Calu3 (cell line): ENCODE results near the gene HNRNPUL1. TPM values are rescaled to one million over a fixed set of nuclear protein-coding genes. Genes with fewer than 3 reads are reported as not detected.
A peak's percentile ranks its signal among the peaks of the same experiment; 100 is the strongest.

Experiments used
- BruUV-seq: library from RNA; stranded (reverse); fragments of 400-500 nt; replicated peaks from 2 replicates; lab custom pipeline; 2021; lab: Mats Ljungman, UMichigan
- CTCF ChIA-PET: fragments of 300-600 bp; sonication (Branson Sonifier 250); formaldehyde crosslinking; loops from one replicate; lab custom pipeline; 2022; ENCODE audit warnings: antibody characterized with exemption; lab: Charles Lee
- DNase-seq: peaks from one replicate; pipeline ENCODE4 v3.0.0; 2022
- H3K27ac Mint-ChIP-seq: one replicate; pipeline ENCODE4 v1.8.0; 2022; ENCODE audit warnings: mixed read lengths; ENCODE audit not compliant: unreplicated experiment
- H3K27me3 Mint-ChIP-seq: one replicate; pipeline ENCODE4 v1.8.0; 2022; ENCODE audit warnings: mixed read lengths; ENCODE audit not compliant: unreplicated experiment
- H3K36me3 Mint-ChIP-seq: one replicate; pipeline ENCODE4 v1.8.0; 2022; ENCODE audit warnings: mild to moderate bottlenecking, moderate library complexity, mixed read lengths; ENCODE audit not compliant: insufficient read depth, unreplicated experiment
- H3K4me1 Mint-ChIP-seq: one replicate; pipeline ENCODE4 v1.8.0; 2022; ENCODE audit warnings: mild to moderate bottlenecking, low read depth, mixed read lengths; ENCODE audit not compliant: unreplicated experiment
- H3K4me3 Mint-ChIP-seq: one replicate; pipeline ENCODE4 v1.8.0; 2022; ENCODE audit warnings: mild to moderate bottlenecking, low read depth, moderate library complexity, mixed read lengths; ENCODE audit not compliant: unreplicated experiment
- H3K9me3 Mint-ChIP-seq: one replicate; pipeline ENCODE4 v1.8.0; 2022; ENCODE audit warnings: low read depth, mixed read lengths; ENCODE audit not compliant: unreplicated experiment
- intact Hi-C: fragments of 100-400 bp; cut with micrococcal nuclease; formaldehyde crosslinking; loops from one replicate; pipeline ENCODE4 v1.10.0; 2022; ENCODE audit not compliant: unreplicated experiment
- total RNA-seq: library from RNA; stranded (reverse); gene quantifications from 2 replicates; pipeline ENCODE4 v1.2.3, GENCODE V29; 2022
- TF ChIP-seq, protein P1 (sequence below): fragments of 200-600 bp; IDR thresholded peaks from one replicate; pipeline ENCODE4 v1.8.0; 2022; ENCODE audit warnings: antibody characterized with exemption; ENCODE audit not compliant: unreplicated experiment

Gene HNRNPUL1
- total RNA-seq, 1 experiment from 2014 or later = 370 TPM

DNA sequence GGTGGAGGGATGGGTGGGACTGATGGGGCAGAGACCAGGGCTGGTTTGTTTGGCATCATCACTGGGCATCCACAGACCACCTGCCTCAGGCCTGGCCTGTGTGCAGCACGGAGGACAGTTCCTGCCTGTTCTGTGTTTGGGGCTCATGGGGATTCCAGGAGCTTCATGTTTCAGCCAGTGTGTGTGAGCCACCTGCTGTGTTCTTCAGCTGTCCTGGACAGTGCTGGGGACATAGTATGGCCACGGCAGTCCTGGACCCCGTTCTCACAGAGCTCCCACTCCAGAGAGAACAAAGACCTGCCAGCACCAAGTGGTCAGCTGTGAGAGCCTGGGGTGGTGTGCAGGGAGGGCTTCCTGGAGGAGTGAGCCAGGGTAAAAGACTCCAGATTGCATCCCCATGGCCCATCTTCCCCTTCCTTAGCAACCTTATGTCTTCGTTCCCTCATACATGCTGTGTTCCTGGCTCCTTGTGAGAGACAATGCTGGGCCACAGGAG lies 43.8 kb downstream of the HNRNPUL1 start:
- TF ChIP-seq, protein P1, sequence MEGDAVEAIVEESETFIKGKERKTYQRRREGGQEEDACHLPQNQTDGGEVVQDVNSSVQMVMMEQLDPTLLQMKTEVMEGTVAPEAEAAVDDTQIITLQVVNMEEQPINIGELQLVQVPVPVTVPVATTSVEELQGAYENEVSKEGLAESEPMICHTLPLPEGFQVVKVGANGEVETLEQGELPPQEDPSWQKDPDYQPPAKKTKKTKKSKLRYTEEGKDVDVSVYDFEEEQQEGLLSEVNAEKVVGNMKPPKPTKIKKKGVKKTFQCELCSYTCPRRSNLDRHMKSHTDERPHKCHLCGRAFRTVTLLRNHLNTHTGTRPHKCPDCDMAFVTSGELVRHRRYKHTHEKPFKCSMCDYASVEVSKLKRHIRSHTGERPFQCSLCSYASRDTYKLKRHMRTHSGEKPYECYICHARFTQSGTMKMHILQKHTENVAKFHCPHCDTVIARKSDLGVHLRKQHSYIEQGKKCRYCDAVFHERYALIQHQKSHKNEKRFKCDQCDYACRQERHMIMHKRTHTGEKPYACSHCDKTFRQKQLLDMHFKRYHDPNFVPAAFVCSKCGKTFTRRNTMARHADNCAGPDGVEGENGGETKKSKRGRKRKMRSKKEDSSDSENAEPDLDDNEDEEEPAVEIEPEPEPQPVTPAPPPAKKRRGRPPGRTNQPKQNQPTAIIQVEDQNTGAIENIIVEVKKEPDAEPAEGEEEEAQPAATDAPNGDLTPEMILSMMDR = no peak
- CTCF ChIA-PET = interaction anchor here (0.6 to 1.9 kb wide), 7 partner anchors 10 to 1827 kb away, joined by 3 to 15 read pairs (median 6); partner anchors contain the start of genes HNRNPUL1 and TIMM50
- intact Hi-C loops = no loop called here
- Mint-ChIP-seq H3K27me3 (no peaks in the 10 kb centered on the region), H3K27ac (peak overlapping the region; percentile 94), H3K4me1 (peaks cover 28% of the 10 kb centered on the region), H3K9me3 (no peaks in the 10 kb centered on the region), H3K4me3 (no peak overlapping the region), H3K36me3 (peaks cover 87% of the 10 kb centered on the region)
- BruUV-seq = no TSS peak
- DNase-seq = no peak

GRCh38 chr19:41308450-41309179 lies 44.4 kb downstream of the HNRNPUL1 start:
- Mint-ChIP-seq H3K4me1 (peaks cover 28% of the 10 kb centered on the region), H3K4me3 (peak overlapping the region; percentile 91), H3K9me3 (no peaks in the 10 kb centered on the region), H3K27me3 (no peaks in the 10 kb centered on the region), H3K27ac (peak overlapping the region; percentile 94), H3K36me3 (peaks cover 87% of the 10 kb centered on the region)
- BruUV-seq = no TSS peak
- TF ChIP-seq, protein P1 = peak; percentile 99
- CTCF ChIA-PET = interaction anchor here (0.5 to 1.9 kb wide), 11 partner anchors 9 to 136 kb away, joined by 3 to 15 read pairs (median 4); partner anchors contain the start of gene HNRNPUL1
- peak; percentile 95 for DNase-seq
- intact Hi-C loops = no loop called here

GRCh38 chr19:41309180-41310032 lies 45.2 kb downstream of the HNRNPUL1 start:
- Mint-ChIP-seq H3K36me3 (peaks cover 87% of the 10 kb centered on the region), H3K4me1 (peaks cover 28% of the 10 kb centered on the region), H3K27me3 (no peaks in the 10 kb centered on the region), H3K4me3 (peak overlapping the region; percentile 91), H3K9me3 (no peaks in the 10 kb centered on the region), H3K27ac (peak overlapping the region; percentile 94)
- peak; percentile 24 for DNase-seq
- CTCF ChIA-PET = interaction anchor here (0.6 to 1.9 kb wide), 11 partner anchors 11 to 137 kb away, joined by 3 to 15 read pairs (median 4); partner anchors contain the start of gene HNRNPUL1
- TF ChIP-seq, protein P1 = no peak
- BruUV-seq = TSS peak; percentile 85
- intact Hi-C loops = no loop called here
